NCI-H510A treated with DMSO at 0.1 percent for 48 hours (cell line): ENCODE data around the gene DAW1.
"Not testable (repeated sequence)": the region's sequence is repeated elsewhere in the genome, so short reads cannot be mapped to it uniquely, and the experiment has no call there.

ENCODE experiments used
- DNase-seq: peaks from one replicate; lab custom pipeline; 2025; lab: John Stamatoyannopoulos, UW

DAW1 gene

DNA sequence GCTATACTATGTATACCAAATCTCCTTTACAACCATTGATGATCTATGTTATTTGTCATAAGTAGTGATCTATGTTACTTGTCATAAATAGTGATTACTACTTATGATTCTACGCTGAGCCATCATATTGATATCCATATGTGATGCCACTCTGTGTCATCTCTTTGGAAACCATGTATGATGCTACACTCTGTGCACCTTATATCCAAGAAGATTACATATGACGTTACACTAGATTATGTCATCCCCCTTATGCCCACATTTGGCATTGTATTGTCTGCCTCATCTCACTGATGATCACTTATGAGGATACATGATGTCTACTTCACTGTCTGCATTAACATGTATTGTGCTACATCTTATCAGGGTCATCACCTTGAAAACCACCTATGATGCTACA, 42.9 kb downstream of the DAW1 start:
- DNase-seq, result no peak

DNA sequence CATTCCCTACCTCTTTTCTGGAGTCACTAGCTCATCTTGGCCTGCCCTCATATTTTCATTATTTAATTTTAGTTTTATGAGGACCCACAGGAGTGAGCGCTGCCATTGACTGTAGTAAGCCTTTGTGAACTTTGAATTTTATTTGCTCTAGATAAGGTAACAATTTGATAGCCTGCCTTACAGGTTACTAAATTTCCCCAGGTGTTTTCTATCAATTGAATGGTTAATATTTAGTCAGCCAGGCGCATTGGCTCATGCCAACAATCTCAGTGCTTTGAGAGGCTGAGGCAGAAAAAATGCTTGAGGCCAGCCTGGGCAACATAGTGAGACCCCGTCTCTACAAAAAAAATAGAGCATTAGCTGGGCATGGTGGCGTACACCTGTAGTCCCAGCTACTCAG, 50.2 kb downstream of the DAW1 start:
- no peak for DNase-seq

DNA sequence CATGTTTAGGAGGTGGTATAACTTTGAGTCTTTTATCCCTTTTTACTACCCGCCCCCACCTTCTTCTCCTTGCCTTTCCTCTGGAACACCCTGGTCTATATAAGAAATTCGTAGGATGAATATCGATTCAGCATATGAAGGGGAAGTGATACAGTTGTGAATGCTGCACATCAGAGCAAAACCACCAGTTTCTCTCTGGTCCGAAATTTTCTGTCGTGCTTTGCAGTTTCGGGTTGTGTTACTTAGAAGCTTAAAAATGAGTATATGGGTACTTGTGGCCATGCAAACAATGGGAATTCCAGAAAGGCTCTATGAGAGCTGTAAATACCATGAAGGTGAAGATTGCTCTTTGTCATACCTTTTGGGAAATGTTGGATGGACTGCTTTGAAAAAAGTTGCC, 60.6 kb downstream of the DAW1 start:
- DNase-seq, result no peak

DNA sequence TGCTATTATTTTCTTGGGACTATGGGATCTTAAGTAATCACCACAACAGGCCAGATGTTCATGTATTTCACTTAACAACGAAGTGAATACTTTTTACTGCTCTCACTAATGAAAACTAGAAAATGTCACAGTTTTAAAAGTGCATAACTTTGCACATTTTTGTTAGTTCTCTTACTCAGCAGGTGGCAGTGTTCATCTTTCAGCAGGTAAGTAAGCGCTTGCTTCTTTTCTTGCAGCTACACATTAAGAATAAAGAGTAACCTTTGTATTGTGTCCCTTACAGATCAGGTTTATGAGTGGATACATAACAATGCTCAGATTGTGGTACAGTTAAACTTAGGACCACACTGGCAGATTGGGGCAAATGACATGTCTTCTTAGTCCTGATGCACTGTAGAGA, 61.0 kb downstream of the DAW1 start:
- DNase-seq, result no peak

DNA sequence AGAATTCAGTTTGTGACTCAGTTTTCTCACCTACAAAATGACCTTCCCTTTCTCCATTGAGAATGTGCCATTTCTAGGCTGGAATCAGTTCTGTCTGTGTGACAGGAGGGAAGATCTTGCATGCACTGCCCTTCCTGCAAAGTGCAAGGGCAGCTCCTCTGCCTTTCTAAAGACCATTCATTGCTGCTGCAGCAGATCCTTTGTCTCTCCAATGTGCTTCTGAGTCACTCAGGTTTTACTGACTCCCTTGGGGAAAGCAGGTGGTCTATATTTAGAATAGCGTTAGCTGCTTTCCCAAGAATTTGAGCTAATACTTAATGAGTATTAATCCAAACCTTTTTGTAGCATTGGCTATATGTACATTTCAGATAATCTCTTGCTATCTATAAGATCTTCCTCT, 62.5 kb downstream of the DAW1 start:
- no peak for DNase-seq

DNA sequence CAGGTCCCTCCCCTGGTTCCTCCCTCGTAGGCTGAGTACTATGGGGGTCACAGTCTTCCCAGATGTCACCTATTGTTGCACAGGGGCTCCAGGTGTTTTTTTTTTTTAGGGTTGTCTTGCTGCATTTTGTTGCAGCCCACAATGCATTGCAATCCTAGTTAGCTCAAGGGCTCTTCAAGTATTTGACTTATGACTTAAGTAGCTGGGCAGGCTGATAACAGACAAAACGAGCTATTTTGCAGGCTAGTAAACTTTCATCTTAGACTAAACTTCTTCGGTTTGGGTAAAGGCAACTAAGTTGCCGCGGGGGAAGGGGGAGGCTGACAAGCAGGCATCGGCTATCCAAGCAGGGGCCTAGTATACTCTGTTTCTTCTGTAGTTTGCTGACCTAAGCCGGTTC, 64.8 kb downstream of the DAW1 start:
- not testable (repeated sequence) for DNase-seq

DNA sequence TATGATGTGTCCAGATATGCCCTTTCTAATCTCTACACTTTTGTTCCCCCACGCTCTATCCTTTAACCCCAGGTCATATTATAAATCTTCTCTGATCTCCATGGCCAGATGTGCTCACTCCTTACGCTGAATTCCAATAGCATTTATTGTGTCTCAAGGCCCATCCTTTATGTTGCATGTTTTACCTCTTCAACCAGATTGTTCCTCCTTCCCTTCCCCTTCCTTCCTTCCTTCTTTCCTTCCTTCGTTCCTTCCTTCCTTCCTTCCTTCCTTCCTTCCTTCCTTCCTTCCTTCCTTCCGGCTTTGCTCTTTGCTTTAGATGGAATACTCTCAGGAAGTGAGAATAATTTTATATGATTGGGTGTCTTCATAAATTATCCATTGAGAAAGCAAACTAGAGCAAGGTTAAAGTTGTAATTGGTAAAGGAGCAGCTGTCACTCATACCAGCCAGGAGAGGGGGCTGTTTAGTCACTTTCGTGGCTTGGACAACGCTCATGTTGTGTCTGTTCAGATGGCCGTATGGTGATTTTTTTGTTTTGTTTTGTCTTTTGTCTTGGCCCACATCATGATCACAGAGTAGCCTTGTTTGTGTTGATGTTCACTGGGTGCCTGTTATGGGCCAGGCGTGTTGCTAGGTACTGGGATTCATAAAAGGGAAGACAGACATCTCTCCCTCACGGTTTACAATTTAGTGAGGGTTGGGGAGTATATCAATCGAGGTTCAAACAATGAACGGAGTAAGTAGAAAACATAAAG, 68.0 kb downstream of the DAW1 start:
- DNase-seq, result peak; percentile 54

DNA sequence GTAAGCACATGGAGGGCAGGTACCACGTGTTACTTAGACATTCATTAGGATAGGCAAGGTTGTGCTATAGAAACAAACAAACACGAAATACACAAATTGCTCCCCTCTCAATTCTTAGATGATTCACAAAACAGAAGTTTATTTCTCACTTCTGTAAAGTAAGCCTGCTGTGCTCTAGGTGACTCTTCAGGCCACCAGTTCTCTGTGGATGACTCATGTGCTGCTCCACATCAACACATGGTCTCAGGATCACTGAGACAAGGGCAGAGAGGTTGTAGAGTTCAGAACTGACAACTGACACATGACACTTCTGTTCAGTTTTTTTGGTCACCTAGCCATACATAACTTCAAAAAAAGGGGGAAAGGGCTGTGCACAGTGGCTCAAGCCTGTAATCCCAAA, 70.6 kb downstream of the DAW1 start:
- DNase-seq, result no peak

DNA sequence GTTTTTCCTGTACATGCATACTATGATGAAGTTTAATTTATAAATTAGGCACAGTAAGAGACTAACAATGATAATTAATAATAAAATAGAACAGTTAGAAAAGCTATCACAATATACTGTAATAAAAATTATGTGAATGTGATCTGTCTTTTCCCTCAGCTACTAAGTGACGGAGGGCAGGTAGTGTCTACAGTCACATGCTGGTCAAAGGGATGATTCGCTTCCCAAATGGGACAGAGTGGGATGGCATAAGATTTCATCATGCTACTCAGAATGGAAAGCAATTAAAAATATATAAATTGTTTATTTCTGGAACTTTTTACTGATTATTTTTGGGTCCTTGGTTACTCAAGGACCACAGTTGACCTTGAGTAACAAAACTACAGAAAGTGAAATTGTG, 71.5 kb downstream of the DAW1 start:
- no peak for DNase-seq

DNA sequence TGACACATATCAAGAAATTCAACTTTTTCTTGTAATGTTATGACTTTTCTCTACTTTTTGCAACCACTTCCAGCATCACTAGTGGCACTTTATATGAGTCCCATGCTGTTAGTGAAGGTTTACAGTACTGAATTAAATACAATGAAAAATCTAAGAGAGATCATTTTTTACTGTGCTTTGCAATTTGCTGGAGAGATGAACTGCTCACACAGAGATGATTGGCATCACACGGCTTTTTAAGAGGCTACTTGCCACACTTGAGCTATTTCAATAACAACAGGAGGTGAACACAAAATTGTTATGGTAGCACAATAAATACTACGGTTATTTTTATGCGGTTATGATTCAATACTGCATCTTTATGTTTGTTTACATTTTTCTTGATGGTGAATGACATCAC, 88.9 kb downstream of the DAW1 start:
- DNase-seq, result no peak

DNA sequence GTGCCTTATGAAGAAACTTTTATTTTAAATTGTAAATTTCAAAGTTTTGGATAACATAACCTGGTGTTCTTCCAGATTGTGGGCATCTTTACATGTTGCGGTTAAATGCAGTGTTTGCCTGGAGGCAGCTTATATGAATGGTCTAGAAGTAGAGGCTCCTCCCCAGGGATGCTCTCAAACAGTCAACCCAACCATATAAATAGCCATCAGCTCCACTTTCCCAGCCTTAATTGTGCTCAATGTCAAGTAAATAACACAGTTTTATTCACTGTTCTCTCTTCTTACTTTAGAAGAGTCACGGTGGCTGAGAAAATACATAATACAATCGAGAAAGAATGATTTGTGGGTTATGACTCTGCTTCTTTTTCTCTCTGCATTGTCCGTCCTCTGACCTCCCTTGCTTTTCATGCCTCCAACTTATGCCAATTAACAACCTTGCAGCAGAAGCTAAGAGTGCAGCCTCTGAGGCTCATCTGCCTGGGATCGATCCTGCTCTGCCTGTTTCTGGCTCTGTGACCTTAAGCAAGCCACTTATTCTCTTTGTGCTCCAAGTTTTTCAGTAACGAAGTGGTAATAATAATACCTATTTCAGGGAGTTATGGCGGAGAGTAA, 100.3 kb downstream of the DAW1 start:
- DNase-seq, result no peak

DNA sequence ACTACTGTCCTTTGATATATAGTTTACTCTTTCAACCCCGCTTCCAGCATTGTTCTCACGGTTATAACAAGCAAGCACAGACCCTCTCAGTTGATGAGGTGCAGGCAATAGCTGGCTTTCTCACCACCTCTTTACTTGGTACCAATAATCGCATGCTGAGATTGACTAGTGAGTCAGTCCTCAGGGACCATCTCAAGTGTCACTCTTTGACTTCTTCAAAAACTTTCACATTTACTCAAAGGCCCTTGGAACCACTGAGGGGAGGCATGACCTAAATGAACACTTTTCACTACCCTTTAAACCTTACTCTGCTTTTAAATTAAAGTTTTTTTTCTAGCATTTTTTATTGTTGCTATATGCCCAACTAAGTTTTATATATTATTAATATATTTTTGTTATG, 101.8 kb downstream of the DAW1 start:
- DNase-seq, result no peak
